Fibroblast of lung (primary cell): ENCODE data around the gene DYNC2I2. TPM values are rescaled to one million over a fixed set of nuclear protein-coding genes. Genes with fewer than 3 reads are reported as not detected.
"Not testable (repeated sequence)": the region's sequence is repeated elsewhere in the genome, so short reads cannot be mapped to it uniquely, and the experiment has no call there.

Experiments used
- DNase-seq, 2 donors: peaks; one replicate each; pipeline versions ENCODE4 v3.0.0 to v3.0.0-alpha.2; 2010; ENCODE audit warnings: low read depth in 2 of 2
- H2AFZ ChIP-seq: 2 replicates; pipeline ENCODE4 v1.5.1; 2012; ENCODE audit warnings: low read length, control low read depth, inconsistent platforms
- H3K27ac ChIP-seq: 2 replicates; pipeline ENCODE4 v1.5.1; 2011; ENCODE audit warnings: low read length, control low read depth; ENCODE audit not compliant: insufficient read depth
- H3K27me3 ChIP-seq: 2 replicates; pipeline ENCODE4 v1.5.1; 2011; ENCODE audit warnings: mild to moderate bottlenecking, low read length; ENCODE audit not compliant: control insufficient read depth, insufficient read depth
- H3K36me3 ChIP-seq: 2 replicates; pipeline ENCODE4 v1.5.1; 2011; ENCODE audit warnings: low read length; ENCODE audit not compliant: control insufficient read depth, insufficient read depth
- H3K4me1 ChIP-seq: 2 replicates; pipeline ENCODE4 v1.5.1; 2011; ENCODE audit warnings: low read length; ENCODE audit not compliant: control insufficient read depth, insufficient read depth; ENCODE audit errors: extremely low read depth
- H3K4me2 ChIP-seq: 2 replicates; pipeline ENCODE4 v1.5.1; 2011; ENCODE audit warnings: low read length, control low read depth; ENCODE audit not compliant: insufficient read depth; ENCODE audit errors: extremely low read depth
- H3K4me3 ChIP-seq, 4 experiments: fragments of 200-600 bp in 1 of 4; sonication (generic) in 1 of 4; replicated peaks in 1 of 4; 2 replicates each; pipeline ENCODE4 v1.5.1; 2011 to 2016; ENCODE audit warnings: low read length in 4 of 4, low read depth in 3 of 4, mild to moderate bottlenecking in 3 of 4, control low read depth in 2 of 4, inconsistent platforms in 1 of 4, mixed read lengths in 1 of 4; ENCODE audit not compliant: insufficient read depth in 1 of 4; ENCODE audit errors: control extremely low read depth in 1 of 4
- H3K79me2 ChIP-seq: 2 replicates; pipeline ENCODE4 v1.5.1; 2012; ENCODE audit warnings: mild to moderate bottlenecking, low read length, inconsistent platforms; ENCODE audit not compliant: control insufficient read depth, insufficient read depth
- H3K9ac ChIP-seq: 2 replicates; pipeline ENCODE4 v1.5.1; 2011; ENCODE audit warnings: mild to moderate bottlenecking, low read length, control low read depth; ENCODE audit not compliant: insufficient read depth
- H3K9me3 ChIP-seq: 2 replicates; pipeline ENCODE4 v1.5.1; 2012; ENCODE audit warnings: low read depth, low read length; ENCODE audit not compliant: control insufficient read depth, insufficient read depth
- H4K20me1 ChIP-seq: 2 replicates; pipeline ENCODE4 v1.5.1; 2011; ENCODE audit warnings: low read length; ENCODE audit not compliant: control insufficient read depth, insufficient read depth; ENCODE audit errors: extremely low read depth
- EZH2 ChIP-seq: IDR thresholded peaks from 2 replicates; pipeline ENCODE4 v1.5.1; 2012; ENCODE audit warnings: low read length, control low read depth, mild to moderate bottlenecking; ENCODE audit errors: missing control alignments
- polyA plus RNA-seq, 2 donors: library from polyadenylated mRNA; depleted of rRNA in 1 of 2; stranded (reverse) in 1 of 2; unstranded in 1 of 2; fragments of >200 nt; gene quantifications; 2 replicates each; pipeline ENCODE4 v1.2.1, GENCODE V29; 2011 to 2012; ENCODE audit warnings: missing spikeins in 1 of 2
- total RNA-seq: library from RNA; depleted of rRNA; stranded (reverse); fragments of >200 nt; gene quantifications from 2 replicates; pipeline ENCODE4 v1.2.1, GENCODE V29; 2014
- TF ChIP-seq, protein P1 (sequence below), 2 donors: IDR thresholded peaks in 1 of 2; conservative IDR thresholded peaks in 1 of 2; 1 replicate in 1 of 2; 2 replicates in 1 of 2; pipeline ENCODE4 v1.5.1; 2011 to 2012; ENCODE audit warnings: low read length in 2 of 2, control low read depth in 1 of 2, inconsistent platforms in 1 of 2, low read depth in 1 of 2, mild to moderate bottlenecking in 1 of 2

DYNC2I2 gene
- total and polyA plus RNA-seq, 2 donors (not counting 1 experiment from before 2014, with no cell fraction given) = 13.2 to 41.5 TPM

GRCh38 chr9:128593039-128593438 lies 63.6 kb downstream of the DYNC2I2 start:
- no peaks in the 10 kb centered on the region for H3K27me3 ChIP-seq
- no peaks in the 10 kb centered on the region for H4K20me1 ChIP-seq
- no peaks in the 10 kb centered on the region for H3K9me3 ChIP-seq
- H3K27ac ChIP-seq = no peak overlapping the region
- H3K4me2 ChIP-seq = no peak overlapping the region
- no peaks in the 10 kb centered on the region for H3K4me1 ChIP-seq
- H2AFZ ChIP-seq = no peak overlapping the region
- H3K36me3 ChIP-seq = peaks cover 35% of the 10 kb centered on the region
- no peak for DNase-seq
- TF ChIP-seq EZH2 = no peak
- TF ChIP-seq, protein P1, sequence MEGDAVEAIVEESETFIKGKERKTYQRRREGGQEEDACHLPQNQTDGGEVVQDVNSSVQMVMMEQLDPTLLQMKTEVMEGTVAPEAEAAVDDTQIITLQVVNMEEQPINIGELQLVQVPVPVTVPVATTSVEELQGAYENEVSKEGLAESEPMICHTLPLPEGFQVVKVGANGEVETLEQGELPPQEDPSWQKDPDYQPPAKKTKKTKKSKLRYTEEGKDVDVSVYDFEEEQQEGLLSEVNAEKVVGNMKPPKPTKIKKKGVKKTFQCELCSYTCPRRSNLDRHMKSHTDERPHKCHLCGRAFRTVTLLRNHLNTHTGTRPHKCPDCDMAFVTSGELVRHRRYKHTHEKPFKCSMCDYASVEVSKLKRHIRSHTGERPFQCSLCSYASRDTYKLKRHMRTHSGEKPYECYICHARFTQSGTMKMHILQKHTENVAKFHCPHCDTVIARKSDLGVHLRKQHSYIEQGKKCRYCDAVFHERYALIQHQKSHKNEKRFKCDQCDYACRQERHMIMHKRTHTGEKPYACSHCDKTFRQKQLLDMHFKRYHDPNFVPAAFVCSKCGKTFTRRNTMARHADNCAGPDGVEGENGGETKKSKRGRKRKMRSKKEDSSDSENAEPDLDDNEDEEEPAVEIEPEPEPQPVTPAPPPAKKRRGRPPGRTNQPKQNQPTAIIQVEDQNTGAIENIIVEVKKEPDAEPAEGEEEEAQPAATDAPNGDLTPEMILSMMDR (conservative IDR thresholded peaks at IDR 0.05 in 1 of 2, IDR thresholded peaks at IDR 0.05 in 1 of 2; ENCODE audit: low read depth in 1 of 2, low read length in 2 of 2) = no peak
- no peak overlapping the region for H3K9ac ChIP-seq
- H3K79me2 ChIP-seq = no peaks in the 10 kb centered on the region
- H3K4me3 ChIP-seq = no peak overlapping the region

GRCh38 chr9:128588581-128589233 lies 67.9 kb downstream of the DYNC2I2 start:
- no peaks in the 10 kb centered on the region for H3K9me3 ChIP-seq
- no peak overlapping the region for H3K27ac ChIP-seq
- H2AFZ ChIP-seq = no peak overlapping the region
- H4K20me1 ChIP-seq = no peaks in the 10 kb centered on the region
- H3K4me1 ChIP-seq = no peaks in the 10 kb centered on the region
- no peak overlapping the region for H3K4me2 ChIP-seq
- DNase-seq = no peak
- no peaks in the 10 kb centered on the region for H3K79me2 ChIP-seq
- no peak overlapping the region for H3K4me3 ChIP-seq
- H3K27me3 ChIP-seq = no peaks in the 10 kb centered on the region
- no peak overlapping the region for H3K9ac ChIP-seq
- TF ChIP-seq EZH2 = no peak
- TF ChIP-seq, protein P1 (conservative IDR thresholded peaks at IDR 0.05 in 1 of 2, IDR thresholded peaks at IDR 0.05 in 1 of 2; ENCODE audit: low read depth in 1 of 2, low read length in 2 of 2) = no peak
- peaks cover 48% of the 10 kb centered on the region for H3K36me3 ChIP-seq

GRCh38 chr9:128587453-128587852 lies 69.2 kb downstream of the DYNC2I2 start:
- H4K20me1 ChIP-seq = no peaks in the 10 kb centered on the region
- no peak overlapping the region for H3K9ac ChIP-seq
- no peak overlapping the region for H3K4me2 ChIP-seq
- H3K36me3 ChIP-seq = peaks cover 50% of the 10 kb centered on the region
- no peak for TF ChIP-seq EZH2
- TF ChIP-seq, protein P1 (conservative IDR thresholded peaks at IDR 0.05 in 1 of 2, IDR thresholded peaks at IDR 0.05 in 1 of 2; ENCODE audit: low read depth in 1 of 2, low read length in 2 of 2) = no peak
- no peaks in the 10 kb centered on the region for H3K4me1 ChIP-seq
- H3K4me3 ChIP-seq = no peak overlapping the region
- DNase-seq = no peak
- no peaks in the 10 kb centered on the region for H3K9me3 ChIP-seq
- H3K79me2 ChIP-seq = no peaks in the 10 kb centered on the region
- H3K27me3 ChIP-seq = no peaks in the 10 kb centered on the region
- H3K27ac ChIP-seq = no peak overlapping the region
- no peak overlapping the region for H2AFZ ChIP-seq

DNA sequence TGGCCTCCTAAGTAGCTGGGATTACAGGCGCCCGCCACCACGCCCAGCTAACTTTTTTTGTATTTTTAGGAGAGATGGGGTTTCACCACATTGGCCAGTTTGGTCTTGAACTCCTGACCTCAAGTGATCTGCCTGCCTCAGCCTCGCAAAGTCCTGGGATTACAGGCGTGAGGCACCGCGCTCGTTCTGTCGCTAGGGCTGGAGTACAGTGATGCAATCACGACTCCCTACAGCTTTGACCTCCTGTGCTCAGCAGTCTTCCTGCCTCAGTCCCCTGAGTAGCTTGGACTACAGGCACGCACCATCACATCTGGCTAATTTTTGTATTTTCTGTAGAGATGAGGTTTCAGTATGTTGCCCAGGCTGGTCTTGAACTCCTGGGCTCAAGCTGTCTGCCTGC lies 69.7 kb downstream of the DYNC2I2 start:
- not testable (repeated sequence) for H3K4me2 ChIP-seq, H3K4me1 ChIP-seq, H3K27me3 ChIP-seq, H3K79me2 ChIP-seq, H4K20me1 ChIP-seq, H3K27ac ChIP-seq, H3K9ac ChIP-seq, H3K4me3 ChIP-seq, H3K9me3 ChIP-seq, DNase-seq, H2AFZ ChIP-seq
- peaks cover 49% of the 10 kb centered on the region for H3K36me3 ChIP-seq

GRCh38 chr9:128585155-128585554 lies 71.5 kb downstream of the DYNC2I2 start:
- not testable (repeated sequence) for H3K79me2 ChIP-seq, H3K27me3 ChIP-seq
- H3K36me3 ChIP-seq = peaks cover 51% of the 10 kb centered on the region

More at GRCh38 chr9:128585155-128585554, 71.5 kb downstream of the DYNC2I2 start:
- H3K4me2 ChIP-seq, H3K9ac ChIP-seq, H3K9me3 ChIP-seq, H2AFZ ChIP-seq, H3K4me1 ChIP-seq, H3K27ac ChIP-seq, H3K4me3 ChIP-seq, DNase-seq, H4K20me1 ChIP-seq: not testable (repeated sequence)
